Measurements from ENCODE around the gene CTXND2.
"Not testable (repeated sequence)": the region's sequence is repeated elsewhere in the genome, so short reads cannot be mapped to it uniquely, and the experiment has no call there.

The CTXND2 gene

DNA sequence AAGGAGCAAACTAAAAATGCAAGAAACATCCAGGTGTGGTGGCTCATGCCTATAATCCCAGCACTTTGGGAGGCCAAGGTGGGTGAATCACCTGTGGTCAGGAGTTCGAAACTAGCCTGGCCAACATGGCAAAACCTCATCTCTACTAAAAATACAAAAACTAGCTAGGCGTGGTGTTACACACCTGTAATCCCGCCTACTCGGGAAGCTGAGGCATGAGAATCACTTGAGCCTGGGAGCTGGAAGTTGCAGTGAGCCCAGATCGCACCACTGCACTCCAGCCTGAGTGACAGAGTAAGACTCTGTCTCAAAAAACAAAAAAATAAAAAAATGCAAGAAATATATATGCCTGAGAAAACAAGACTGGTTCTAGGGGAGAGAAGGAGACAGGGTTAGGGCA, 3.8 kb upstream of the CTXND2 start:
- H3K36me3 ChIP-seq (ENCODE audit: control insufficient read depth, insufficient read depth, low read length); H3K27ac ChIP-seq (ENCODE audit: insufficient read depth, low read length, poor library complexity, severe bottlenecking); H3K4me3 ChIP-seq (ENCODE audit: insufficient read depth, low read depth, low read length, poor library complexity, severe bottlenecking); DNase-seq; H3K27me3 ChIP-seq (replicated peaks; ENCODE audit: control insufficient read depth, insufficient read depth, low read length, poor library complexity, severe bottlenecking); H3K9me3 ChIP-seq (ENCODE audit: control insufficient read depth, low read length); H3K4me1 ChIP-seq (ENCODE audit: control insufficient read depth, insufficient read depth, low read length, poor library complexity, severe bottlenecking): not testable (repeated sequence)

- no peaks in the 10 kb centered on the region for H3K4me1 ChIP-seq (ENCODE audit: control insufficient read depth, insufficient read depth, low read length, poor library complexity, severe bottlenecking)
Observed at GRCh38 chr1:150888727-150889126, 1.8 kb downstream of the CTXND2 start.

DNA sequence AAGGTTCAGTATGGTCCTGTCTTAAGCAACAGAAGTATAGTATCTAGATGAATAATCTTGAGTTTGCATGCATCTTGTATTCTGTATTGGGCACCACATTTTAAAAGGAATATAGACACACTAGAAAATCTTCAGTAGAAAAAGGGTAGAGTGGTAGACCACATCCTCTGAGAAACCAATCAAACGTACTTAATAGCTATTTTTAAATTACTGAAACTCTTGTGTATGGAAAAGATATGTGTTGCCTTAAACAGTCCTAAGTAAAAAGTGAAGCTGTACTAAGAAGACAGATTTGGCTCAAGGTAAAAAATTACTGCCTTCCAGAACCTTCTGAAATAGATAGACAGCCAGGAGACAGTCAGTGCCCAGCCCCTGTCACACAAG, 3.1 kb downstream of the CTXND2 start:
- no peak for DNase-seq
- H3K27ac ChIP-seq (ENCODE audit: insufficient read depth, low read length, poor library complexity, severe bottlenecking) = no peak overlapping the region
- no peaks in the 10 kb centered on the region for H3K36me3 ChIP-seq (ENCODE audit: control insufficient read depth, insufficient read depth, low read length)
- H3K4me1 ChIP-seq (ENCODE audit: control insufficient read depth, insufficient read depth, low read length, poor library complexity, severe bottlenecking) = no peaks in the 10 kb centered on the region
- no peaks in the 10 kb centered on the region for H3K27me3 ChIP-seq (replicated peaks; ENCODE audit: control insufficient read depth, insufficient read depth, low read length, poor library complexity, severe bottlenecking)
- H3K9me3 ChIP-seq (ENCODE audit: control insufficient read depth, low read length) = no peaks in the 10 kb centered on the region
- H3K4me3 ChIP-seq (ENCODE audit: insufficient read depth, low read depth, low read length, poor library complexity, severe bottlenecking) = no peak overlapping the region

More at GRCh38 chr1:150888727-150889126, 1.8 kb downstream of the CTXND2 start:
- Histone ChIP-seq H3K9me3 (ENCODE audit: control insufficient read depth, low read length) (no peaks in the 10 kb centered on the region), H3K36me3 (ENCODE audit: control insufficient read depth, insufficient read depth, low read length) (no peaks in the 10 kb centered on the region), H3K27ac (ENCODE audit: insufficient read depth, low read length, poor library complexity, severe bottlenecking) (no peak overlapping the region), H3K4me3 (ENCODE audit: insufficient read depth, low read depth, low read length, poor library complexity, severe bottlenecking) (no peak overlapping the region), H3K27me3 (replicated peaks; ENCODE audit: control insufficient read depth, insufficient read depth, low read length, poor library complexity, severe bottlenecking) (no peaks in the 10 kb centered on the region)
- no peak for DNase-seq

GRCh38 chr1:150893336-150893913, 6.5 kb downstream of the CTXND2 start:
- no peak overlapping the region for H3K27ac ChIP-seq (ENCODE audit: insufficient read depth, low read length, poor library complexity, severe bottlenecking)
- no peaks in the 10 kb centered on the region for H3K4me1 ChIP-seq (ENCODE audit: control insufficient read depth, insufficient read depth, low read length, poor library complexity, severe bottlenecking)
- no peaks in the 10 kb centered on the region for H3K36me3 ChIP-seq (ENCODE audit: control insufficient read depth, insufficient read depth, low read length)
- no peak for DNase-seq
- H3K27me3 ChIP-seq (replicated peaks; ENCODE audit: control insufficient read depth, insufficient read depth, low read length, poor library complexity, severe bottlenecking) = no peaks in the 10 kb centered on the region
- H3K4me3 ChIP-seq (ENCODE audit: insufficient read depth, low read depth, low read length, poor library complexity, severe bottlenecking) = no peak overlapping the region
- no peaks in the 10 kb centered on the region for H3K9me3 ChIP-seq (ENCODE audit: control insufficient read depth, low read length)

DNA sequence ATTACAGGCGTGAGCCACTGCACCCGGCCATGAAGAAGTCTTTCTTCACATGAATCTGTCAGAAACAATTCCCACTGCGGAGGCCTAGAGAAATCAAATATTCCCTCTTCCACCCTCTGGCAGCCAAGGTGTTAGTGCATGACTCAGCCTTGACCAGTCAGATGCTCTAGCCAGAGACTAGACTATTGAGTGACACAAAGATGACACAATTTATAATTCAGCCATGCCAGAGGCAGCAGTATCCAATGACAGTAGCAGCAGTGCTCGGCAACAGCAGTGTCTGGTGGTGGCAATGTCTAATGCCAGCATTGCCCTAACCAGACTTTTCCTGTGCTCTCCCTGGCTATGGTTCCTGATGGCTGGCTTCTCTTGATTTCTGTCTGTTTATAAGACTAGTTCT, 8.7 kb downstream of the CTXND2 start:
- Histone ChIP-seq H3K9me3 (ENCODE audit: control insufficient read depth, low read length) (no peaks in the 10 kb centered on the region), H3K27ac (ENCODE audit: insufficient read depth, low read length, poor library complexity, severe bottlenecking) (no peak overlapping the region), H3K4me3 (ENCODE audit: insufficient read depth, low read depth, low read length, poor library complexity, severe bottlenecking) (no peak overlapping the region), H3K4me1 (ENCODE audit: control insufficient read depth, insufficient read depth, low read length, poor library complexity, severe bottlenecking) (no peaks in the 10 kb centered on the region), H3K27me3 (replicated peaks; ENCODE audit: control insufficient read depth, insufficient read depth, low read length, poor library complexity, severe bottlenecking) (no peaks in the 10 kb centered on the region), H3K36me3 (ENCODE audit: control insufficient read depth, insufficient read depth, low read length) (no peaks in the 10 kb centered on the region)
- DNase-seq = no peak

GRCh38 chr1:150899795-150900194, 12.9 kb downstream of the CTXND2 start:
- H3K27me3 ChIP-seq (replicated peaks; ENCODE audit: control insufficient read depth, insufficient read depth, low read length, poor library complexity, severe bottlenecking); H3K4me3 ChIP-seq (ENCODE audit: insufficient read depth, low read depth, low read length, poor library complexity, severe bottlenecking); H3K9me3 ChIP-seq (ENCODE audit: control insufficient read depth, low read length); H3K4me1 ChIP-seq (ENCODE audit: control insufficient read depth, insufficient read depth, low read length, poor library complexity, severe bottlenecking); H3K36me3 ChIP-seq (ENCODE audit: control insufficient read depth, insufficient read depth, low read length); DNase-seq; H3K27ac ChIP-seq (ENCODE audit: insufficient read depth, low read length, poor library complexity, severe bottlenecking): not testable (repeated sequence)

DNA sequence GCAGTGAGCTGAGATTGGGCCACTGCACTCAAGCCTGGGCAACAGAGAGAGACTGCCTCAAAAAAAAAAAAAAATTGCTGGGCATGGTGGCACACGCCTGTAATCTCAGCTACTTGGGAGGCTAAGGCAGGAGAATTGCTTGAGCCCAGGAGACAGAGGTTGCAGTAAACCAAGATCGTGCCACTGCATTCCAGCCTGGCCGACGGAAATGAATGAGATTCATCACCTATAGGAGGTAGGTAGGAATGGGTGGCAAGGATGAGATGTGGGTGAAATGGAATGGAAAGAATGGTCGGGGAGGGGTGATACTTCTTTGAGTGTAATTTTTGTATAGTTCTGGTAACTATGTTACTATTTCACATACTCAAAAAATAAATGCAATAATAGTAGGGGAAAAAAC, 15.4 kb downstream of the CTXND2 start:
- DNase-seq = no peak
- H3K9me3 ChIP-seq (ENCODE audit: control insufficient read depth, low read length) = no peaks in the 10 kb centered on the region

GRCh38 chr1:150902751-150903150, 15.8 kb downstream of the CTXND2 start:
- H3K27me3 ChIP-seq (replicated peaks; ENCODE audit: control insufficient read depth, insufficient read depth, low read length, poor library complexity, severe bottlenecking) = no peaks in the 10 kb centered on the region
- no peaks in the 10 kb centered on the region for H3K36me3 ChIP-seq (ENCODE audit: control insufficient read depth, insufficient read depth, low read length)
- H3K4me3 ChIP-seq (ENCODE audit: insufficient read depth, low read depth, low read length, poor library complexity, severe bottlenecking) = no peak overlapping the region
- H3K27ac ChIP-seq (ENCODE audit: insufficient read depth, low read length, poor library complexity, severe bottlenecking) = no peak overlapping the region
- no peak for DNase-seq
- H3K4me1 ChIP-seq (ENCODE audit: control insufficient read depth, insufficient read depth, low read length, poor library complexity, severe bottlenecking) = no peaks in the 10 kb centered on the region
- no peaks in the 10 kb centered on the region for H3K9me3 ChIP-seq (ENCODE audit: control insufficient read depth, low read length)

More for the DNA sequence above, 15.4 kb downstream of the CTXND2 start:
- H3K27me3 ChIP-seq (replicated peaks; ENCODE audit: control insufficient read depth, insufficient read depth, low read length, poor library complexity, severe bottlenecking) = no peaks in the 10 kb centered on the region
- H3K36me3 ChIP-seq (ENCODE audit: control insufficient read depth, insufficient read depth, low read length) = no peaks in the 10 kb centered on the region
- H3K27ac ChIP-seq (ENCODE audit: insufficient read depth, low read length, poor library complexity, severe bottlenecking) = no peak overlapping the region
- H3K4me1 ChIP-seq (ENCODE audit: control insufficient read depth, insufficient read depth, low read length, poor library complexity, severe bottlenecking) = no peaks in the 10 kb centered on the region
- H3K4me3 ChIP-seq (ENCODE audit: insufficient read depth, low read depth, low read length, poor library complexity, severe bottlenecking) = no peak overlapping the region

- Histone ChIP-seq H3K27ac (ENCODE audit: insufficient read depth, low read length, poor library complexity, severe bottlenecking) (no peak overlapping the region), H3K36me3 (ENCODE audit: control insufficient read depth, insufficient read depth, low read length) (no peaks in the 10 kb centered on the region), H3K9me3 (ENCODE audit: control insufficient read depth, low read length) (no peaks in the 10 kb centered on the region), H3K27me3 (replicated peaks; ENCODE audit: control insufficient read depth, insufficient read depth, low read length, poor library complexity, severe bottlenecking) (no peaks in the 10 kb centered on the region), H3K4me1 (ENCODE audit: control insufficient read depth, insufficient read depth, low read length, poor library complexity, severe bottlenecking) (no peaks in the 10 kb centered on the region), H3K4me3 (ENCODE audit: insufficient read depth, low read depth, low read length, poor library complexity, severe bottlenecking) (no peak overlapping the region)
- DNase-seq = no peak
Observed at GRCh38 chr1:150905301-150905700, 18.4 kb downstream of the CTXND2 start.

DNA sequence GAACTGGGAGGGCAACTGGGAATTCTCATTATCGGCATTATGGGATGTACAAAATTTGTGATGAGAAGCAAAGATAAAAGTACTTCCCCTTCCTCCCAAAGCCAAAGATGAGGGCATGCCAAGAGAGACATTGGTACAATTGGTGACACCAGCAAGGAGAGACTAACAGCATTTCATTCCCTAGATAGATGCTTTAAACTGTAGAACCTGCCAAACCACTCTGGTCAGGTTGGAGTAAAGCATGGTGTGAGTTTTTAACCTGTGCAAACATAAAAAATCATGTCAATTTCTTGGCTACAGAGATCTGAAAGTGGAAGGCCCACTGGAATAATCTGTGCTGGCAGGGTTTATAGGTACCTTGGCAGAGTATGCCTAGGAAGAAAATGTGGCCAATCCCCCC, 19.4 kb downstream of the CTXND2 start:
- no peaks in the 10 kb centered on the region for H3K36me3 ChIP-seq (ENCODE audit: control insufficient read depth, insufficient read depth, low read length)
- DNase-seq = no peak
- H3K27ac ChIP-seq (ENCODE audit: insufficient read depth, low read length, poor library complexity, severe bottlenecking) = no peak overlapping the region
- H3K27me3 ChIP-seq (replicated peaks; ENCODE audit: control insufficient read depth, insufficient read depth, low read length, poor library complexity, severe bottlenecking) = no peaks in the 10 kb centered on the region
- H3K4me1 ChIP-seq (ENCODE audit: control insufficient read depth, insufficient read depth, low read length, poor library complexity, severe bottlenecking) = no peaks in the 10 kb centered on the region
- H3K9me3 ChIP-seq (ENCODE audit: control insufficient read depth, low read length) = no peaks in the 10 kb centered on the region
- no peak overlapping the region for H3K4me3 ChIP-seq (ENCODE audit: insufficient read depth, low read depth, low read length, poor library complexity, severe bottlenecking)
